Gastroesophageal sphincter (tissue), 3 donors: Measurements from ENCODE around the gene MRPL38.
A peak's percentile ranks its signal among the peaks of the same experiment; 100 is the strongest.

ENCODE experiments used
- EP300 ChIP-seq: sonication (generic); formaldehyde crosslinking; IDR thresholded peaks from one replicate; pipeline ENCODE4 v1.6.1; 2017; ENCODE audit warnings: antibody characterized with exemption, mild to moderate bottlenecking
- POLR2A ChIP-seq, 2 donors: fragments of 450-650 bp; IDR thresholded peaks; one replicate each; pipeline ENCODE4 v1.6.1; 2017; ENCODE audit warnings: antibody characterized with exemption in 2 of 2, mild to moderate bottlenecking in 2 of 2, moderate library complexity in 1 of 2
- POLR2AphosphoS5 ChIP-seq: sonication (generic); formaldehyde crosslinking; IDR thresholded peaks from one replicate; pipeline ENCODE4 v1.6.1; 2017; ENCODE audit warnings: antibody characterized with exemption
- TF ChIP-seq, protein P1 (sequence below), 4 experiments: fragments of 200-600 bp in 2 of 4; fragments of 450-650 bp in 2 of 4; sonication (generic) in 1 of 4; IDR thresholded peaks; one replicate each; pipeline ENCODE4 v1.5.1; 2017 to 2019; ENCODE audit warnings: antibody characterized with exemption in 4 of 4, mild to moderate bottlenecking in 2 of 4, moderate library complexity in 2 of 4

DNA sequence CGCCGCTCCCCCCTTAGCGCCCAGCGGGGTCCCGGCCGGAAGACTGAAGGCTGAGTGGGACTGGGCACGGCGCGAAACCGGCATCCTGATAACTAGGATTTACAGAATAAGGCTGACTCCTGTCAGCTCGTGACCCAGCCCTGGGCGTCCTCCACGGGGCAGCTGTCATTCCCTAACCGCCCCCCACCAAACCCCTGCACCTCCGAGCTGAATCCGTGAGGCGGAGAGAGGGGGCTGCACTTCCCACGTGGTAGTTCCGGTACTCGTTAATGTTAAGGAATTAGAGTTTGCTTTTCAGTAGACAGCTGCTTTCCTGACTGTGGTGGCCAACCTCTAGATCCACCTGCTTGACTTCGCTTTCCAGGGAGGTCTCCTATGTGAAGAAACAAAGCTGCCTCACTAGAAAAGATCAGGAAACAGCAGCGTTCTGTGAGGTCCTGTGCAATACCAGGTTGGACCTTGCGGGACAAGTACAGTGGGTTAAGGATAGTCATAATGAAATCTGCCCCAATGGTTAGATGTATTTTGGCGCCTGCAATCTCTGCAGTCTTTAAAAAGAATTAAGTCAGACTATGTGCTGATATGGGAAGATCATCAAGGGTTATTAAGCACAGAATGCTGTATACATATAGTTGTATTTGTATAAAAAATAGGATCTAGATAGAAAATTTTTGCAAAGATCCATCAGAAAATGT is 48.5 kb downstream of the MRPL38 start:
- TF ChIP-seq, protein P1, sequence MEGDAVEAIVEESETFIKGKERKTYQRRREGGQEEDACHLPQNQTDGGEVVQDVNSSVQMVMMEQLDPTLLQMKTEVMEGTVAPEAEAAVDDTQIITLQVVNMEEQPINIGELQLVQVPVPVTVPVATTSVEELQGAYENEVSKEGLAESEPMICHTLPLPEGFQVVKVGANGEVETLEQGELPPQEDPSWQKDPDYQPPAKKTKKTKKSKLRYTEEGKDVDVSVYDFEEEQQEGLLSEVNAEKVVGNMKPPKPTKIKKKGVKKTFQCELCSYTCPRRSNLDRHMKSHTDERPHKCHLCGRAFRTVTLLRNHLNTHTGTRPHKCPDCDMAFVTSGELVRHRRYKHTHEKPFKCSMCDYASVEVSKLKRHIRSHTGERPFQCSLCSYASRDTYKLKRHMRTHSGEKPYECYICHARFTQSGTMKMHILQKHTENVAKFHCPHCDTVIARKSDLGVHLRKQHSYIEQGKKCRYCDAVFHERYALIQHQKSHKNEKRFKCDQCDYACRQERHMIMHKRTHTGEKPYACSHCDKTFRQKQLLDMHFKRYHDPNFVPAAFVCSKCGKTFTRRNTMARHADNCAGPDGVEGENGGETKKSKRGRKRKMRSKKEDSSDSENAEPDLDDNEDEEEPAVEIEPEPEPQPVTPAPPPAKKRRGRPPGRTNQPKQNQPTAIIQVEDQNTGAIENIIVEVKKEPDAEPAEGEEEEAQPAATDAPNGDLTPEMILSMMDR (IDR thresholded peaks at IDR 0.05) = peak in 1 of 4 experiments; percentile 20
- TF ChIP-seq POLR2AphosphoS5 = no peak
- no peak for TF ChIP-seq POLR2A (IDR thresholded peaks at IDR 0.05)
- no peak for TF ChIP-seq EP300
